ENCODE results near the gene TIMELESS.
"Not testable (repeated sequence)": the region's sequence is repeated elsewhere in the genome, so short reads cannot be mapped to it uniquely, and the experiment has no call there.

The TIMELESS gene

GRCh38 chr12:56404227-56404626 lies 45.0 kb downstream of the TIMELESS start:
- DNase-seq (ENCODE audit: low read depth in 2 of 2): not testable (repeated sequence)

GRCh38 chr12:56401612-56402011 lies 47.6 kb downstream of the TIMELESS start:
- DNase-seq (ENCODE audit: low read depth in 2 of 2): not testable (repeated sequence)

GRCh38 chr12:56401125-56401524 lies 48.1 kb downstream of the TIMELESS start:
- DNase-seq (ENCODE audit: low read depth in 2 of 2): not testable (repeated sequence)

- DNase-seq (ENCODE audit: low read depth in 2 of 2): not testable (repeated sequence)
These were observed 49.8 kb downstream of the TIMELESS start for GRCh38 chr12:56399466-56399865.

- no peak for DNase-seq (ENCODE audit: low read depth in 2 of 2)
These were observed 50.9 kb downstream of the TIMELESS start for GRCh38 chr12:56398324-56398723.

GRCh38 chr12:56392331-56392730 lies 56.9 kb downstream of the TIMELESS start:
- no peak for DNase-seq (ENCODE audit: low read depth in 2 of 2)

GRCh38 chr12:56391721-56392120 lies 57.5 kb downstream of the TIMELESS start:
- no peak for DNase-seq (ENCODE audit: low read depth in 2 of 2)

GRCh38 chr12:56389412-56389811 lies 59.8 kb downstream of the TIMELESS start:
- DNase-seq (ENCODE audit: low read depth in 2 of 2): no peak

GRCh38 chr12:56387152-56387736 lies 62.0 kb downstream of the TIMELESS start:
- DNase-seq (ENCODE audit: low read depth in 2 of 2): no peak

GRCh38 chr12:56385873-56386272 lies 63.4 kb downstream of the TIMELESS start:
- DNase-seq (ENCODE audit: low read depth in 2 of 2): no peak

GRCh38 chr12:56382611-56383010 lies 66.6 kb downstream of the TIMELESS start:
- DNase-seq (ENCODE audit: low read depth in 2 of 2): no peak

- DNase-seq (ENCODE audit: low read depth in 2 of 2): no peak
These were observed 71.3 kb downstream of the TIMELESS start for GRCh38 chr12:56377989-56378316.

- no peak for DNase-seq (ENCODE audit: low read depth in 2 of 2)
These were observed 71.8 kb downstream of the TIMELESS start for GRCh38 chr12:56377310-56377988.

GRCh38 chr12:56375598-56376434 lies 73.4 kb downstream of the TIMELESS start:
- DNase-seq (ENCODE audit: low read depth in 2 of 2): no peak

GRCh38 chr12:56374726-56375597 lies 74.3 kb downstream of the TIMELESS start:
- no peak for DNase-seq (ENCODE audit: low read depth in 2 of 2)

- no peak for DNase-seq (ENCODE audit: low read depth in 2 of 2)
These were observed 75.7 kb downstream of the TIMELESS start for GRCh38 chr12:56373515-56373914.

GRCh38 chr12:56366948-56367347 lies 82.3 kb downstream of the TIMELESS start:
- DNase-seq (ENCODE audit: low read depth in 2 of 2): no peak

Data from stimulated activated CD4-positive, alpha-beta T cell treated with anti-CD3 and anti-CD28 coated beads, Interleukin-15, amount 100 ng/mL, for 48 hours (primary cell).